COR-L47 (cell line): ENCODE results near the gene ITPK1.

Experiments
- DNase-seq: peaks from one replicate; lab custom pipeline; 2025; lab: John Stamatoyannopoulos, UW

Gene ITPK1

DNA sequence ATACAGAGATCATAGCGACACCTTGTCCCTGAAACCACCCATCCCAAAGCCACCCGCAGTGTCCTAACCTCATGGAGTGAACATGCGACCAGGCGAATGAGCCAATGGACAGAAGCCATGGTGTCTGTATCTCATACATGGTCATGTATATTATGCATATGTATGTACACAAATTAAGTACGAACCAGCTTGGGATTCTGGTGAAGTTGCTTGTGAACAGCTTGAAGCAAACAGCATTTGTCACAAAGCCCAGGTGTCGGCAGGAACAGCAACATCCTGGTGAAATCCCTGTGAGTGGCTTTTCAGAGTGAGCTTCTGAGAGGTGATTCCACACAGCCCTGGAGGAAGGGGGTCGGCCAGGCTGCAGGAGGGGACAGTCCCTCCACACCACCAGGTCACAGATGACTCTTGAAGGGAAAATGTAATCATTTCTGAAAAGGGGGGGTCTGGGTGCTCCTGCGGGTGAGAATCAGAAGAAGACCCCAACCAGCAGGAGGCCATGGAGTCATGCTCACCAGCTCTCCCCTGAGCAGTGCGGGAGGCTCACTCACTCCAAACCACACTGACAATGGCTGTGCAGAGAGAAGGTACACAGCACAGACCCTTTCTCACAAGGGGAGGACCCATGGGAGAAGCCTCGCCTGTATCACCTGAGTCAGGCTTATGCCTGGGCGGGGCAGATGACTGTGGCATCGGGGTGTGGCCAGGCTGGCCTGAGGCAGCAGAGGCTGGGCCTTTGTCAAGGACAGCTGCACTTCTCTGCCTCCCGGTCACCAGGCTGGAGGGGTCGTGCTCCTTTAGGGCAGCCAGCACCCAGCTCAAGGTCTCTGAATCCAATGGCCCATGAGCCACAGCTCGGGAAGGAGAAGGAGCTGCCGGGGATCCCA, 178.4 kb downstream of the ITPK1 start:
- DNase-seq: peak; percentile 26

GRCh38 chr14:92936085-92936484, 179.6 kb downstream of the ITPK1 start:
- DNase-seq: no peak

DNA sequence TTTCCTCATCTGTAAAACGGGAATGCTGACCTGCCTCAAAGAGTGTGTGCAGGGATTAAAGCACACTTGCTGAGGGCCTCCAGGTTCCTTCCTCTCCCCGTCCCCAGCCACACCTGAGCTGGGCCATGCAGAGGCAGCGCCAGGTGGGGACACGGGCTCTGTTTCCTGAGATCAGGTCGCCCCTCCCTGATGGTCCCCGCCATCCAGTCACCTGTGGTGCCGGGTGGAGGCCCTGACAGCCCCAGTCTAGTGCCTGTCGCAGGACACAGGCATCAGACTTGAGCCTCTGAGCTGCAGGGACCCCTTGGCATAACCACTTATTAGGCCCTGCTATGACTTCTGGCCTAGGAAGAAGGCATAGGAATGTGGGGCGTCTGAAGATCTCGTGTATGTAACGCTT, 180.3 kb downstream of the ITPK1 start:
- DNase-seq: no peak

DNA sequence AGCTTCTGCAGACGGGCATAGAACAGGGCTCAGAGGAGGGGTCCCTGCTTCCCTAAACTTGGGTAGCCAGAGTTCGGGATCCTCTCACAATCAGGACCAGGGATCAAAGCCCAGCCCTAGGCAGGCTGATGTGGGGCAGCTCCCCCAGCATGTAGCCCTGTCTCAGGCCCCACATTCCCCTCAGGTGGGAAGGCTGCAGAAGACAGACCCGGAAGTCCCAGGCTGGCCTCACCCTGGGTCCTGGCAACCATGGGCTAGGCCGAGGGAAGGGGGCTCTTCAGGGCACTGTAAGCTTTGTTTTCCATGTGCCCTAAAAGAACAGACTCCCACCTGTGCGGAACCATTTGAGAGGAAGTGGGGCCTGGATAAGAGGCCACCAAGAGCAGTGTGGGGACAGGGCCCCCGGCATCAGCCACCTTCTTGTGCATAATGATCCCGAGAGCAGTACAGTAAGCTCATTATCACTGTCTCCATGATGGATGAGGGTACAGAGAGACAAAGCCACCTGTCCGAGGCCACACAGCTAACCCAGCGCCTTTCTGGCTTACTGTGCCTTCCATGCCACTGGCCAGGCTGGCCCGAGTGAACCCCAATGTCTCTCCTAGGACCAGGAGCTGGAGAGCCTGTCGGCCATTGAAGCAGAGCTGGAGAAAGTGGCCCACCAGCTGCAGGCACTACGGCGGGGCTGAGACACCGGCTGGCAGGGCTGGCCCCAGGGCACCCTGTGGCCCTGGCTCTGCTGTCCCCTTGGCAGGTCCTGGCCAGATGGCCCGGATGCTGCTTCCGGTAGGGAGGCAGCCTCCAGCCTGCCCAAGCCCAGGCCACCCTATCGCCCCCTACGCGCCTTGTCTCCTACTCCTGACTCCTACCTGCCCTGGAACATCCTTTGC, 181.3 kb downstream of the ITPK1 start:
- no peak for DNase-seq

GRCh38 chr14:92933481-92933880, 182.2 kb downstream of the ITPK1 start:
- no peak for DNase-seq

- DNase-seq: no peak
These were observed 183.0 kb downstream of the ITPK1 start for GRCh38 chr14:92932448-92933395.

GRCh38 chr14:92931681-92932447, 183.9 kb downstream of the ITPK1 start:
- no peak for DNase-seq

DNA sequence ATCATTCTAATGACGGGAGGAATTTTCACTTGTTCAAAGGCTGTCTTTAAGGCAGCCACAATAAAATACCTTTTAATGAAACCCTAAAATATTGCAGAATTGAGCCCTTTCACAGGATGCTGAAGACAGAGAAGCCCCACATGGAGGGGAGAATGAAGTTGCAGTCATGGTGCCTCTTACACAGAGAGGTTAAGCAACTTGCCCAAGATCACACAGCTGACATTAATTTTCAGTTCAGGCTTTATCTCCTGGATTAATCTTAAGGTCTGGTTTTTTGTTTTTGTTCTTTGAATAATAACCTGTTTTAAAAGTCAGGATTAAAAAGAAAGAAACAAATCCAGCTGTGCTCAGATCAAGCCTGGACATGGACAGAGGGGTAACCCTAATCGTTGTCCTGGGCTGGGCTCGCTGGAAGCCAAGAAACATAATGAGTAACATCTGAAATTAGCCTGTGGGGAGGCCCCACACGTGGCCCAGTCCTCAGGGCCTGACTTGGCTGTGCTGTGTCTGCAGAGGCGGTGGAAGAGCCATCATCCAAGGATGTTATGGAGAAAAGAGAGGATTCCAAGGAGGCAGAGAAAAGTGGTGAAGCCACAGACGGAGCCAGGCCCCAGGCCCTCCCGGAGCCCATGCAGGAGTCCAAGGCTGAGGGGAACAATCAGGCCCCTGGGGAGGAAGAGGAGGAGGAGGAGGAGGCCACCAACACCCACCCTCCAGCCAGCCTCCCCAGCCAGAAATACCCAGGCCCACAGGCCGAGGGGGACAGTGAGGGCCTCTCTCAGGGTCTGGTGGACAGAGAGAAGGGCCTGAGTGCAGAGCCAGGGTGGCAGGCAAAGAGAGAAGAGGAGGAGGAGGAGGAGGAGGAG, 184.8 kb downstream of the ITPK1 start:
- no peak for DNase-seq

- DNase-seq: no peak
These were observed 185.8 kb downstream of the ITPK1 start for GRCh38 chr14:92929689-92930608.

DNA sequence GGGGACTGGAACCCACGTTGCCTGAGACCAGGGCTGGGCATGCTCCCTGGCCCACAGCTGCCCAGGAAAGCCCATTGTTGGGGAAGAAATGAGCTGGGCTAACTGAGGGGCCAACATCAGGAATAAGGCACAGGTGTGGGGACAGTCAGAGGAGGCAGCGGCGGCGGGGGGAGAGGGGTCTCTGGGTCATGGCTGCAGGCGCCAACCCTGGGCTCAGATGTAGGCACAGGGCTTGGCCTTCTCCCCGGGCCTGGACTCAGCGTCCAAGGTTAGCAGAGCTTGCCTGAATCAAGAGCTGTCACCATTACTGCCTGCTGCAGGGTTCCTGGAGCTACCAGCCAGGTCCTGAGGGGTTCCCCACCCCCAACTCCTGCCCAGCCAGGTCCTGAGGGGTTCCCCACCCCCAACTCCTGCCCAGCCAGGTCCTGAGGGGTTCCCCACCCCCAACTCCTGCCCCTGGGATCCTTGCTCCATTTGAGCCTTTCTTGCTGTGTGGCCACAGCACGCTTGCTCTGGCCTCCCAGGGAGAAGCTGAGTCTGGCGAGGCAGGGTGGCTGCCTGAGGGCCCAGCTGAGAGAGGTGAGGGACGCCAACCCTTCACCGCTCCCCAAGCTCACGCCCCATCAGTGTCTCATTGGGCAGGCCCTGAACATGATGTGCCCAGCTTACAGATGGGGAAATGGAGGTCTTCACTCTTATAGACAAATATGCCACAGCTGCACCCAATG, 186.6 kb downstream of the ITPK1 start:
- DNase-seq: no peak

GRCh38 chr14:92928258-92928629, 187.5 kb downstream of the ITPK1 start:
- DNase-seq: no peak

GRCh38 chr14:92927349-92928257, 188.1 kb downstream of the ITPK1 start:
- DNase-seq: no peak

GRCh38 chr14:92926931-92927330, 188.8 kb downstream of the ITPK1 start:
- DNase-seq: no peak

GRCh38 chr14:92926180-92926845, 189.4 kb downstream of the ITPK1 start:
- no peak for DNase-seq

- no peak for DNase-seq
These were observed 190.3 kb downstream of the ITPK1 start for GRCh38 chr14:92925446-92925845.

GRCh38 chr14:92924247-92924646, 191.5 kb downstream of the ITPK1 start:
- DNase-seq: peak; percentile 84

- DNase-seq: no peak
These were observed 192.0 kb downstream of the ITPK1 start for GRCh38 chr14:92923744-92924103.
